Measurements from ENCODE around the gene NRG2.

Gene NRG2

GRCh38 chr5:139968547-139969261 is 74.4 kb downstream of the NRG2 start:
- no peaks in the 10 kb centered on the region for H3K27me3 ChIP-seq (ENCODE audit: control insufficient read depth, insufficient read depth, low read length)
- H3K27ac ChIP-seq, result peak overlapping the region; percentile 3
- H3K36me3 ChIP-seq (ENCODE audit: control insufficient read depth, insufficient read depth, low read length), result no peaks in the 10 kb centered on the region
- H3K9ac ChIP-seq, result no peak overlapping the region
- TF ChIP-seq, protein P1, sequence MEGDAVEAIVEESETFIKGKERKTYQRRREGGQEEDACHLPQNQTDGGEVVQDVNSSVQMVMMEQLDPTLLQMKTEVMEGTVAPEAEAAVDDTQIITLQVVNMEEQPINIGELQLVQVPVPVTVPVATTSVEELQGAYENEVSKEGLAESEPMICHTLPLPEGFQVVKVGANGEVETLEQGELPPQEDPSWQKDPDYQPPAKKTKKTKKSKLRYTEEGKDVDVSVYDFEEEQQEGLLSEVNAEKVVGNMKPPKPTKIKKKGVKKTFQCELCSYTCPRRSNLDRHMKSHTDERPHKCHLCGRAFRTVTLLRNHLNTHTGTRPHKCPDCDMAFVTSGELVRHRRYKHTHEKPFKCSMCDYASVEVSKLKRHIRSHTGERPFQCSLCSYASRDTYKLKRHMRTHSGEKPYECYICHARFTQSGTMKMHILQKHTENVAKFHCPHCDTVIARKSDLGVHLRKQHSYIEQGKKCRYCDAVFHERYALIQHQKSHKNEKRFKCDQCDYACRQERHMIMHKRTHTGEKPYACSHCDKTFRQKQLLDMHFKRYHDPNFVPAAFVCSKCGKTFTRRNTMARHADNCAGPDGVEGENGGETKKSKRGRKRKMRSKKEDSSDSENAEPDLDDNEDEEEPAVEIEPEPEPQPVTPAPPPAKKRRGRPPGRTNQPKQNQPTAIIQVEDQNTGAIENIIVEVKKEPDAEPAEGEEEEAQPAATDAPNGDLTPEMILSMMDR (IDR thresholded peaks at IDR 0.05), result peak; percentile 99
- H3K4me3 ChIP-seq (ENCODE audit: low read depth, low read length), result no peak overlapping the region
- H3K79me2 ChIP-seq, result peaks cover 42% of the 10 kb centered on the region
- H3K4me2 ChIP-seq (ENCODE audit: low read length), result no peak overlapping the region
- no peak overlapping the region for H2AFZ ChIP-seq
- no peaks in the 10 kb centered on the region for H3K9me3 ChIP-seq (ENCODE audit: control insufficient read depth, low read length)
- peaks cover 7% of the 10 kb centered on the region for H3K4me1 ChIP-seq

DNA sequence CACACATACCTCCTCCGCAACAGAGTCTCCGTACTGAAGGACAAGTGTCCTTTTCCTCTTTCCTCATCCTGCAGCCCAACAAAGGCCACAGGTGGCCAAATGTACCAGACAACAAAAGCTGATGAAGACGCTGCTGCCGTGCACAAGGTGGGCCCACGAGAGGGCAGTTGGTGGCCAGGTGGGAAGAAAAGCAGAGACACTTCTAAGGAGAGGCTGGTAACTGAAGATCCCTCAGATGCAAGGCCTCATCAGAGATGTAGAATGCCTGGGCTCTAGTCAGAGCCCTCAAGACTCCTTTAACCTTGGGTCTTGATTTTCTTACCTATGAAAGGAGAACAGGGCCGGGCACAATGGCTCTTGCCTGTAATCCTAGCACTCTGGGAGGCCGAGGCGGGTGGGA is 75.7 kb downstream of the NRG2 start:
- H3K27ac ChIP-seq, result no peak overlapping the region
- no peak overlapping the region for H3K4me3 ChIP-seq (ENCODE audit: low read depth, low read length)
- H3K9ac ChIP-seq, result no peak overlapping the region

GRCh38 chr5:139966856-139967255 is 76.2 kb downstream of the NRG2 start:
- Histone ChIP-seq H3K9me3 (ENCODE audit: control insufficient read depth, low read length) (no peaks in the 10 kb centered on the region), H3K27me3 (ENCODE audit: control insufficient read depth, insufficient read depth, low read length) (no peaks in the 10 kb centered on the region), H2AFZ (no peak overlapping the region), H3K4me1 (peaks cover 7% of the 10 kb centered on the region), H3K79me2 (peaks cover 52% of the 10 kb centered on the region), H3K27ac (no peak overlapping the region), H3K9ac (no peak overlapping the region), H3K4me2 (ENCODE audit: low read length) (no peak overlapping the region), H3K36me3 (ENCODE audit: control insufficient read depth, insufficient read depth, low read length) (no peaks in the 10 kb centered on the region), H3K4me3 (ENCODE audit: low read depth, low read length) (no peak overlapping the region)
- TF ChIP-seq, protein P1 (IDR thresholded peaks at IDR 0.05), result no peak

More for the DNA sequence above, 75.7 kb downstream of the NRG2 start:
- Histone ChIP-seq H3K27me3 (ENCODE audit: control insufficient read depth, insufficient read depth, low read length) (no peaks in the 10 kb centered on the region), H3K4me1 (peaks cover 7% of the 10 kb centered on the region), H3K79me2 (peaks cover 49% of the 10 kb centered on the region), H3K4me2 (ENCODE audit: low read length) (no peak overlapping the region), H2AFZ (no peak overlapping the region), H3K36me3 (ENCODE audit: control insufficient read depth, insufficient read depth, low read length) (no peaks in the 10 kb centered on the region), H3K9me3 (ENCODE audit: control insufficient read depth, low read length) (no peaks in the 10 kb centered on the region)
- TF ChIP-seq, protein P1 (IDR thresholded peaks at IDR 0.05), result no peak

DNA sequence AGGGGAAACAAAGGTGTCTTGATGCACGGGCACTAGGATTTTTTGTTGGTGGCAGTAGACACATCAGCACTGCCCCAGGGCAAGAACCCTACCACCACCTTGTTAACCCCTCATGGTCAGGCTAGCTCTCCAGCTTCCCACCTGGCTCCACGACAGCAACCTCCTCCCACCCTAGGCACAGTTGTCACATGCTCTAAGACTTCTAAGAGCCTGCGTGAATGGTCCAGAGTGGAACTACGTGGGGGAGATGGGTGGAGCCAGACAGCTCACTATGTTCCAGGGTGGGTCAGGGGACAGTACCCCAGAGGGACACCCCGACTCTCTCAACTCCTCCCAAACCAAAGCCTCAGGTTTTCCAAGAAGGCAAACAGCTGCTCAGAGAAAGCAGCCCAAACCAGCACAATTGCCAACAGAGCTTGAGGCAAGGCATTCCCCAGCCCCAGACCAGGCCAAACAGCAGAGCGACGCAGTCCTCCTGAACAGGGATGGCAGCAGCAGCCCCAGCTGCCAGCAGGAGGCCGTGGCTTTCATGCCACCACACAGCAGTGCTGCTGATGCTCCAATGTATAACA is 78.0 kb downstream of the NRG2 start:
- H3K4me1 ChIP-seq, result peaks cover 7% of the 10 kb centered on the region
- no peak overlapping the region for H3K4me3 ChIP-seq (ENCODE audit: low read depth, low read length)
- no peak overlapping the region for H3K4me2 ChIP-seq (ENCODE audit: low read length)
- H2AFZ ChIP-seq, result no peak overlapping the region
- H3K79me2 ChIP-seq, result peaks cover 58% of the 10 kb centered on the region
- H3K9me3 ChIP-seq (ENCODE audit: control insufficient read depth, low read length), result no peaks in the 10 kb centered on the region
- no peaks in the 10 kb centered on the region for H3K36me3 ChIP-seq (ENCODE audit: control insufficient read depth, insufficient read depth, low read length)
- H3K9ac ChIP-seq, result no peak overlapping the region
- TF ChIP-seq, protein P1 (IDR thresholded peaks at IDR 0.05), result no peak
- H3K27ac ChIP-seq, result no peak overlapping the region
- no peaks in the 10 kb centered on the region for H3K27me3 ChIP-seq (ENCODE audit: control insufficient read depth, insufficient read depth, low read length)

Measured in parathyroid adenoma (tissue), 2 donors.